Progenitor cell of endocrine pancreas (in vitro differentiated cells): ENCODE measurements around the gene TES. TPM values are rescaled to one million over a fixed set of nuclear protein-coding genes. Genes with fewer than 3 reads are reported as not detected.
A peak's percentile ranks its signal among the peaks of the same experiment; 100 is the strongest.

Source experiments
- DNase-seq: peaks from one replicate; pipeline ENCODE4 v3.0.0; 2021; ENCODE audit warnings: low spot score; ENCODE audit not compliant: unreplicated experiment
- H3K27ac Mint-ChIP-seq: 2 replicates; pipeline ENCODE4 v1.8.0; 2021; ENCODE audit warnings: mild to moderate bottlenecking, moderate library complexity, mixed read lengths
- H3K27me3 Mint-ChIP-seq: 2 replicates; pipeline ENCODE4 v1.8.0; 2021; ENCODE audit warnings: mixed read lengths
- H3K36me3 Mint-ChIP-seq: 2 replicates; pipeline ENCODE4 v1.8.0; 2022; ENCODE audit warnings: mixed read lengths; ENCODE audit not compliant: insufficient read depth
- H3K4me1 Mint-ChIP-seq: 2 replicates; pipeline ENCODE4 v1.8.0; 2021; ENCODE audit warnings: low read depth, mixed read lengths
- H3K4me3 Mint-ChIP-seq: 2 replicates; pipeline ENCODE4 v1.8.0; 2021; ENCODE audit warnings: low read depth, mild to moderate bottlenecking, moderate library complexity, mixed read lengths
- H3K9me3 Mint-ChIP-seq: 2 replicates; pipeline ENCODE4 v1.8.0; 2021; ENCODE audit warnings: low read depth, mixed read lengths
- total RNA-seq: library from RNA; stranded (reverse); gene quantifications from 2 replicates; pipeline ENCODE4 v1.2.1, GENCODE V29; 2021
- TF ChIP-seq, protein P1 (sequence below): fragments of 200-600 bp; sonication (generic); IDR thresholded peaks from one replicate; pipeline ENCODE4 v1.5.0; 2021; ENCODE audit warnings: antibody characterized with exemption, mild to moderate bottlenecking; ENCODE audit not compliant: unreplicated experiment

TES gene
- total RNA-seq, 1 donor from 2014 or later, result 123 TPM

DNA sequence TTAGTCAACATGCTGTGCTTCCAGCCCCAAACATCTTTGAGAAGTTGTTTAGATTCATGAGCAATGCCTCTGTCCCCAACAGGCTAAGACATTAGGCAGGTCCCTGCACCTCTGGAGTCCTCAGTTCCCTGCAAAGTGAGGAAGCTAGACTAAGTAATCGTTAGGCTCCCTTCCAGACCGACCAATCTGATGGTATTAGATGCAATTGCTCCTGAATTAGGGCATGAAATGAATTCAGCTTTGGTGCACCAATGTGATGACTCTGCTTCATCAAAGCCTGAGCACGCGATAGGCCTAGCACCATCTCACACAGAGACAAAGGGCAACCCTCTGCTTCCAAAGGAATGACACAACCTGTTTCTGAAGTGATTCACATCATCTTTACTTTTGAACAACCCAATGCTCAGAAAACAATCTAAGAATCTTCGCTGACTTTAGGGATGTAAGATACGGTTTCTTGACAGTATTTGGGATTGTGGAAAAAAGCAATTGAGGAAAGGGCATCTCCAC is 723 bp upstream of the TES start:
- H3K27me3 Mint-ChIP-seq, result peaks cover 4% of the 10 kb centered on the region
- peaks cover 16% of the 10 kb centered on the region for H3K4me1 Mint-ChIP-seq
- H3K36me3 Mint-ChIP-seq, result no peaks in the 10 kb centered on the region
- peak overlapping the region; percentile 60 for H3K4me3 Mint-ChIP-seq
- TF ChIP-seq, protein P1, sequence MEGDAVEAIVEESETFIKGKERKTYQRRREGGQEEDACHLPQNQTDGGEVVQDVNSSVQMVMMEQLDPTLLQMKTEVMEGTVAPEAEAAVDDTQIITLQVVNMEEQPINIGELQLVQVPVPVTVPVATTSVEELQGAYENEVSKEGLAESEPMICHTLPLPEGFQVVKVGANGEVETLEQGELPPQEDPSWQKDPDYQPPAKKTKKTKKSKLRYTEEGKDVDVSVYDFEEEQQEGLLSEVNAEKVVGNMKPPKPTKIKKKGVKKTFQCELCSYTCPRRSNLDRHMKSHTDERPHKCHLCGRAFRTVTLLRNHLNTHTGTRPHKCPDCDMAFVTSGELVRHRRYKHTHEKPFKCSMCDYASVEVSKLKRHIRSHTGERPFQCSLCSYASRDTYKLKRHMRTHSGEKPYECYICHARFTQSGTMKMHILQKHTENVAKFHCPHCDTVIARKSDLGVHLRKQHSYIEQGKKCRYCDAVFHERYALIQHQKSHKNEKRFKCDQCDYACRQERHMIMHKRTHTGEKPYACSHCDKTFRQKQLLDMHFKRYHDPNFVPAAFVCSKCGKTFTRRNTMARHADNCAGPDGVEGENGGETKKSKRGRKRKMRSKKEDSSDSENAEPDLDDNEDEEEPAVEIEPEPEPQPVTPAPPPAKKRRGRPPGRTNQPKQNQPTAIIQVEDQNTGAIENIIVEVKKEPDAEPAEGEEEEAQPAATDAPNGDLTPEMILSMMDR, result no peak
- H3K9me3 Mint-ChIP-seq, result no peaks in the 10 kb centered on the region
- no peak for DNase-seq
- H3K27ac Mint-ChIP-seq, result peak overlapping the region; percentile 60

- H3K27me3 Mint-ChIP-seq, result peaks cover 4% of the 10 kb centered on the region
- TF ChIP-seq, protein P1, result no peak
- H3K9me3 Mint-ChIP-seq, result no peaks in the 10 kb centered on the region
- H3K4me1 Mint-ChIP-seq, result peaks cover 20% of the 10 kb centered on the region
- peaks cover 2% of the 10 kb centered on the region for H3K36me3 Mint-ChIP-seq
- DNase-seq, result peak; percentile 59
- peak overlapping the region; percentile 100 for H3K27ac Mint-ChIP-seq
- H3K4me3 Mint-ChIP-seq, result peak overlapping the region; percentile 90
These were observed 920 bp downstream of the TES start for GRCh38 chr7:116211006-116211912.

DNA sequence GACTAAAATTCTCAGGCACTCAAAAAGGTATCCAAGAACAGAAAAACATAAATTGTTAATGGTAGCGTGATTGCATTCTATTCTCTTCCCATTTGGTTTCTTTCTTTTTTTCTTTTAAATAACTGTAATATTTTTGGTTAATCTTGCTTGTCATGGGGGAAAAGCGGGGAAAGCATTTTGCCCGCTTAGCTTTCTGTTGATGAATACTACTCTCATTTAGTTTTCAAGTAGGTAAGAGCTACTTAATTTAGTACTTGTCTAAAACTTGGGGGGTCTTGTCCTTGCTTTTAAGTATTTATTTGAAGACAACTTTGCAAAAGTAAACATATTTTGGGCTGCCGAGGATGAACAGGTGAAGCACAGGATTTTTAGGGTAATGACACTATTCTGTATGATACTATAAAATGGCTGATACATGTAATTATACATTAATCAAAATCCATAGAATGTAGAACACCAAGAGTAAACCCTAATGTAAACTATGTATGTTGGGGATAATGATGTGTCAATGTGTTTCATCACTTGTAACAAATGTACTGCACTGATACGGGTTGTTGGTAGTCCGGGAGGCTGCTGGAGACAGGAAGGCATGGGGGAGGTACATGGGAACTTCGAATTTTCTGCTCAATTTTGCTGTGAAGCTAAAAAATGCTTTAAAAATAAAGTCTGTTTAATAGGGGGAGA is 1.7 kb downstream of the TES start:
- Mint-ChIP-seq H3K4me1 (peaks cover 23% of the 10 kb centered on the region), H3K36me3 (peaks cover 2% of the 10 kb centered on the region), H3K4me3 (peak overlapping the region; percentile 90), H3K9me3 (no peaks in the 10 kb centered on the region), H3K27ac (peak overlapping the region; percentile 100), H3K27me3 (peaks cover 4% of the 10 kb centered on the region)
- no peak for DNase-seq
- TF ChIP-seq, protein P1, result no peak

- DNase-seq, result no peak
- H3K4me1 Mint-ChIP-seq, result peaks cover 28% of the 10 kb centered on the region
- H3K27ac Mint-ChIP-seq, result no peak overlapping the region
- H3K4me3 Mint-ChIP-seq, result peak overlapping the region; percentile 90
- TF ChIP-seq, protein P1, result no peak
- H3K36me3 Mint-ChIP-seq, result peaks cover 2% of the 10 kb centered on the region
- H3K27me3 Mint-ChIP-seq, result peaks cover 4% of the 10 kb centered on the region
- no peaks in the 10 kb centered on the region for H3K9me3 Mint-ChIP-seq
These were observed 2.5 kb downstream of the TES start for GRCh38 chr7:116212869-116213268.
